Hippocampal formation (tissue), 2 donors: ENCODE data around the gene BIVM.

Experiments used
- DNase-seq, 2 donors: peaks; one replicate each; lab custom pipeline; 2025; lab: John Stamatoyannopoulos, UW

BIVM gene

GRCh38 chr13:102845630-102846260 lies 46.8 kb downstream of the BIVM start, which contains the start of gene ERCC5:
Gene ERCC5 (plus strand): TSS chr13:102846032. CDS start chr13:102846267, 235 bp downstream.
- peak; percentile 86 to 90 for DNase-seq

- peak in 1 of 2 donors; percentile 55 for DNase-seq
Observed at GRCh38 chr13:102846261-102847015, 47.5 kb downstream of the BIVM start.

DNA sequence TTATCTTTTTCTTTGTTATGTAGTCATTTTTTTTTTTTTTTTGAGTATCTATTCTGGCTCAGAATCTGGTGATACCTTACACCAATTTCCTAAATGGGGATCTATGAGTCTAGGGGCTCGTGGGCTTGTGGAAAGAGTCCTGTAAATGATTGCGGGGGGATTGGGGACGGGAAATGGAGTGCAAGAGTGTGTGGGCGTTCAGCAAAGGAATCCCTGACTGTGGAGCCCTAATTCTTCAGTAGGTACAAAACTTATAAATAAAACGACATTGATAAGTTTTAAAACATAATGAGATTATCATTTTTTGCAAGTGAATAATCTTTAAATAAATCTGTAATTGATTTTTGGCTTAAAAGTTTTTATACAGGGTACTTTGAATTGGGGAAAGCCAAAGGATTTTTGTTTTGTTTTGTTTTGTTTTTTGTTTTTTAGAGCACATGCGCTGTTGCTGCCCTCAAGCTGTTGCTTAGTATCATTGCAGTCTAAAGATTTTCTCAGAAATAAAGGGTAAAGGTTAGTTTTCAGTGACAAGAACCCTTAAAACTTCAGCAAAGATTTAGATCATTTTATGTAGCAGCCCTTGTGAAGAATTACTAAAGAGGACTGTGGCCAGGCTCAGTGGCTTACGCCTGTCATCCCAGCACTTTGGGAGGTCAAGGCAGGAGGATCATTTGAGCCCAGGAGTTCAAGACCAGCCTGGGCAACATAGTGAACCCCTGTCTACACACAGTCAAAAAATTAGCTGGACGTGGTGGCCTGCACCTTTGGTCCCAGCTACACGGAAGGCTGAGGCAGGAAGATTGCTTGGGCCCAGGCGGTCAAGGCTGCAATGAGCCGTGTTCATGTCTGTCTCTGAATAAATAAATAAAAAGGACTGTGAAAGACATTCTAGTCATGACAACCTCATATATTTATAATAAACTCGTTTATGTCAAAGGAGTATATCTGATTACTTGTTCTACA lies 48.6 kb downstream of the BIVM start:
- DNase-seq = peak in 1 of 2 donors; percentile 57

DNA sequence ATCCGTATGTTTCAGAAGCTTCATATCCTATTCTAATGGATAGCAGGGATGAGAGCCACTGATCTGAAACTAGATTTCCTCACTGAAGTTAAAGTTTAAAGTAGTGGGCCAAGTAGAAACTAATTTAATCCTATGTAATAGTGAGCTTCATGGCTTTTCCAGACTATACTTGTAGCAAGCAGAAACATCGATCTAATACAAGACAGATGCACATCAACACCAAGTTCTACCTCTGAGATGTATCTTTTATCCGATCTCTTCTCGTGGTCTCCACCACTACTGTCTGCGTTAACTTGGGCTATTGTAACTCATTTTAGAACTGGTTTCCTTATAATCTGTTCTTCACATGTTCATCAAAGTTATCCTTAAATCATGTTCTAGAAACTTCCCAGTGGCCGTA lies 50.0 kb downstream of the BIVM start:
- DNase-seq = no peak

DNA sequence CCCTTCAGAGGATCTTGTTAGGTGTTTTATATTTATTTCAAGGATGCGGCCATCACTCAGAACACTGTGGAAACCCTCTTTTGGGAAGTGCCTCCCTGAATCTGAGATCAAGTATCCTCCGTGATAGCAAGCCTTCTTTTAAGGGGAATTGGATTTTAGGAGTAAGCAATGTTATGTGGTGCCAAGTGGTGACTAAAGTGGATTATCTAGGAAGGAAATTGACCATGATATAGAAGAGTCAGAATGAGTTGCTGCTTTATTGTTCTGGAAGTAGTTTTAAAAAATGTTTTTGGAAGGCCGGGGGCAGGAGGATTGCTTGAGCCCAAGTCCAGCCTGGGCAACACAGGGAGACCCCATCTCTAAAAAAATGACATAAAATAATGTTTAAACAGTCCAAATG lies 53.6 kb downstream of the BIVM start:
- no peak for DNase-seq

DNA sequence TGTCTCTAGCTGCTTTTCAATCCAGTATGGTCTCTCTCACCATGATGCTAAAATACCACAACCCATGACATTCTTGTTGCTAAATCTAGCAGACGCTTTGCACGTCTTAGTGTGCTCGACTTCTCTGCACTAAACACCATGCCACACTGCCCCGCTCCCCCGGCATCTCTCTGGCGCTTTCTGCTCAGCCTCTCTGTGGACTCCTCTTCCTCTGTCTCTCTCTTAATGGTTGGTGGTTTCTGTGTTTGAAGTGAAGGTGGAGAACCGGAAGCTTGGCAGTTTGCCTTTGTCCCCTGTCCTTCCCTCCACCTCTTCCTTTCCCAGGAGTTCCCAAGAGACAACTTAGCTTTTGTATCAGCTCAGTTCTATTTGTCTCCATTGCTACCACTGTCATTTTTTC lies 55.8 kb downstream of the BIVM start:
- no peak for DNase-seq

- DNase-seq = no peak
Observed at GRCh38 chr13:102856557-102856956, 57.6 kb downstream of the BIVM start.

DNA sequence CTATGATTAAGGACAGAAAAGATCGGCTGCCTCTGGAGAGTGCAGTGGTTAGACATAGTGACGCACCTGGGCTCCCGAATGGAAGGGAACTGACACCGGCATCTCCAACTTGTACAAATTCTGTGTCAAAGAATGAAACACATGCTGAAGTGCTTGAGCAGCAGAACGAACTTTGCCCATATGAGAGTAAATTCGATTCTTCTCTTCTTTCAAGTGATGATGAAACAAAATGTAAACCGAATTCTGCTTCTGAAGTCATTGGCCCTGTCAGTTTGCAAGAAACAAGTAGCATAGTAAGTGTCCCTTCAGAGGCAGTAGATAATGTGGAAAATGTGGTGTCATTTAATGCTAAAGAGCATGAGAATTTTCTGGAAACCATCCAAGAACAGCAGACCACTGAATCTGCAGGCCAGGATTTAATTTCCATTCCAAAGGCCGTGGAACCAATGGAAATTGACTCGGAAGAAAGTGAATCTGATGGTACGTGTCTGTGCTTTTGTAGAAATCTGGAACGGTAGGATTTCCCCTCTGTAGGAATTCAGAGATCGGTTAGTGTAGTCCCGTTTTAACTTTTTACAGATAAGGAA lies 63.8 kb downstream of the BIVM start:
- DNase-seq = no peak

- no peak for DNase-seq
Observed at GRCh38 chr13:102863590-102863989, 64.7 kb downstream of the BIVM start.

DNA sequence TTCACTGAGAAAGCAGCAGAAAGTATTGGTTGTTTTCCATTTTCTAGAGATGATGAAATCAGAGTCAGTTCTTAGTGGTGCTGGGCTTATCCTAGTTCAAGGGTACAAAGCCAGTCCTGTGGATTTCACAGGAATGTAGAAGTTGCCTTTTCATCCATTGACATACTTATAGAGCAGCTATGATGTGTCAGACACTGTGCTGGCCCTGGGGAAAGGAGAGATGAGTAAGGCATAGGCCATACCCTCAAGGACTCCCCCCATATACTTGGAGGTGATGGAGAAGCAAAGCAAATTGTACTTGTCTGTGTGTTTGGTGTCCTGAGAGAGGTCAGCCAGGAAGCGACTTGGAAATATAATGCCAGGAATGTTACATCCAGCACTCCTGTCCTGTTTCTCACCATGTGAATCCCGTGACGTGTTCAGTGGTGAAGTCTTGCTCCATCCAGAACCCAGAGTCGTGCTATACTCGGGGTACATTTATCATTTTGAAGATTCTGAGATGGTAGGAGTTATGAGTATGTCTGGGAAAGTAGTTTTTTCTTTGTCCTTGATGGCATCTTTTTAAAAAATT lies 69.5 kb downstream of the BIVM start:
- no peak for DNase-seq

DNA sequence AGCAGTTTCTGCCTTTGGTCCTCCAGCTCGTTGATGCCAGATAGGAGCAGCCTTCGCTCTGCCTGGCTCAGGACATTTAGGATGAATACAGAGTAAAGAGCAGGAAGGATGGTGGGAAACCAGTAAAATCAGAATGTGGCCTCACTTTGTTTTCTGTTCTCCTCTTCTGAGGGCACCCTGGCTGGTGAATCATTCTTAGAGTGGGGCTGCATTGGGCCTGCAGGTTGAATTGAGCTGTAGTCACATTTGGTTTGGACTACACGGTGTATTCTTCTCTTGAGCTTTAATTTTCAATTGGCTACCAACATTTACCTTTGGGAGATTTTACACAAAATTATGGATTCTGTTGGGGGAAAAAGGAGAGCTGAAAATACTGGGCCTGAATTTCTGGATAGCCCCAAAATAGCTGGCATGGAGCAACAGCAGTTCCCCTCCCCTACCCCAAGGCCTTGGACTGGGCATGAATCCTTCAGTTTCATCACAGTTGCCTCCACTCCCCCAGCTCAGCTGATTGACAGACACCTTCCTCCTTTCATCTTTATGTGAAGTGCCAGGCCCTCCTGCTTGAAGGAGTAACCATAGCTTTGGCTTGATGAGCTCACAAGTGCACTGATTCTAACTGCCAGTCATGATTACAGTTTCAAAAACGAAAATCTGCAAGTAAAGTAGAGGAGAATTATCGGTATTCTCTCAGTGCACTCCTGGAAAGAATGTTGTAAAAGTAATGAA lies 71.2 kb downstream of the BIVM start:
- no peak for DNase-seq

- peak; percentile 50 to 80 for DNase-seq
Observed at GRCh38 chr13:102870677-102871415, 71.9 kb downstream of the BIVM start.

DNA sequence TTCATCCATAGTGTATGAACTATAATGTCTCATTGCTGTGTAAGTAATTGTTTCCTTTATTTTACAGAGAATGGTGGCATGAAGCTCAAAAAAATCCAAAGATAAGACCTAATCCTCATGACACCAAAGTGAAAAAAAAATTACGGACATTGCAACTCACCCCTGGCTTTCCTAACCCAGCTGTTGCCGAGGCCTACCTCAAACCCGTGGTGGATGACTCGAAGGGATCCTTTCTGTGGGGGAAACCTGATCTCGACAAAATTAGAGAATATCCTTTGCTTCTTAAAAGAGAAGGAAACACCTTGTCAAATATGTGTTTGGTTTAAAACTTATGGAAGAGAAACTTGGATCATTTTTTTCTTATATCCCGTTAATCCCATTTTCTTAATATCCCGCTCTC lies 73.2 kb downstream of the BIVM start:
- no peak for DNase-seq

DNA sequence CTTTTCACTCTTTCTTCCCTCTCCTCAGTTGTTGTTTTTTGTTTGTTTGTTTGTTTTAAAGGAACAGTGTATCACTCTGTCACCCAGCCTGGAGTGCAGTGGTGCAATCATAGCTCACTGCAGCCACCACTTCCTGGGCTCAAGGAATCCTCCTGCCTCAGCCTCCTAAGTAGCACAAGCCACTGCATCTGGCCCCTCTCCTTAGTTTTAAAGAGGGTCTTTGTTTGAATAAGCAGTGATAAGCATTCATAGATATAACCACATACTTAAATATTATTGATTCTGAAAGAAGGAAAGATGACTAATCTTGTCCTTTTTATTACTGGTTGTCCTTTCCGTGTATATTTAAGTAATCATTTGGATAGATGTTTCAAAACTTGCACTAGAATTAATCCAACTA lies 73.6 kb downstream of the BIVM start:
- no peak for DNase-seq

DNA sequence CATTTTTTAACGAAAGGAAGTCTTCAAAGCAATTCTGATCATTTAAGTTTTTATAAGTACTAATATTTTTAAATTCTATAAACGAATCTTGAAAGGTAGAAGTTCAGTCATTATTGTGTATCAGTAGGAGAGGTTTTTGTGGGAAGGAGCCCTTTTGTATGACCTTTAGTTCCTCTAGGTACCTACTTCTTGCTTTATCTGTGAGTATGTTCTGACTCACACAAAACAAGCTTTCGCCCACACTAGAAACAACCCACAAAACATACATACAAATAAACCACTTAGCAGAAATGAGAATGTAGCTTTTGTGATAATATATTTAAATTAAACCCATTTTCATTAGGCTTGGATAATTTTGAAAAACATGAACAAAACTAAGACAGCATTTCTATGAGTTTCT lies 74.7 kb downstream of the BIVM start:
- DNase-seq = no peak

GRCh38 chr13:102875256-102875655 lies 76.3 kb downstream of the BIVM start:
- no peak for DNase-seq

DNA sequence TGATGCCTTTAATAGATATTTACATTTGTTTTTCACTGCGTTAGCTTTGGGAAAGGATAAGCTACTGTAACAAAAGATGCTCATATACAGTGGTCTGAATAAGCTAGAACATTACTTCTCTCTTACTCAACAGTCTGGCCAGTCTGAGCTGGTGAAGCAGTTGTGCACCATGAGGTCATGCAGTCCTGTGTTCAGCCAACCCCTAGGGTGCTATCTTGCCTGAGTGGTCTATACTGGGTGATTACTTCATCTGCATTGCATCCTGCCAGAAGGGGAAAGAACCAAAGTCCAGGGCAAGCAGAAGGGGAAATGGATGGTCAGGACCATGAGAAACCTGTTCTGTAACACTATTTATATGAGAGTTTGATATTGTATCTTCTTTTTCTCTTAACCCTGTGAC lies 78.4 kb downstream of the BIVM start:
- DNase-seq = no peak

DNA sequence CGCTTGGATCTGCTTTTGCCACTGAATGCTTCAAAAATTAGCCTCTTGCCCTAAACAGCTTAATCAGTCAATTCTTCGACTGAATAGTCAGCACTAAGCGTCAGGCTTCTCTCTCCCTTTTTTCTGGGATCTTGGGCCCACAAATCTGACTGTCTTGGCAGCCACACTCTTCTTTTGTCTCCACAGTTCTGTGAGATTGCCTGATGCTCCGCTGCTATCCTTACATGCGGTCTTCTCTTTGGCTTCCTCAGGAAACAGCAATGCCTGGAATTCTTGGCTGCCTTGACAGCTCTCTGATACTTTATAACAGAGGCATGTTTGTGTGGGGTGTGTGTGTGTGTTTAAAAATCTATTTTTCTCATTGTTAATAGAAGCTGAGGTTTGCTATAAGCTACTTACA lies 79.6 kb downstream of the BIVM start:
- no peak for DNase-seq

DNA sequence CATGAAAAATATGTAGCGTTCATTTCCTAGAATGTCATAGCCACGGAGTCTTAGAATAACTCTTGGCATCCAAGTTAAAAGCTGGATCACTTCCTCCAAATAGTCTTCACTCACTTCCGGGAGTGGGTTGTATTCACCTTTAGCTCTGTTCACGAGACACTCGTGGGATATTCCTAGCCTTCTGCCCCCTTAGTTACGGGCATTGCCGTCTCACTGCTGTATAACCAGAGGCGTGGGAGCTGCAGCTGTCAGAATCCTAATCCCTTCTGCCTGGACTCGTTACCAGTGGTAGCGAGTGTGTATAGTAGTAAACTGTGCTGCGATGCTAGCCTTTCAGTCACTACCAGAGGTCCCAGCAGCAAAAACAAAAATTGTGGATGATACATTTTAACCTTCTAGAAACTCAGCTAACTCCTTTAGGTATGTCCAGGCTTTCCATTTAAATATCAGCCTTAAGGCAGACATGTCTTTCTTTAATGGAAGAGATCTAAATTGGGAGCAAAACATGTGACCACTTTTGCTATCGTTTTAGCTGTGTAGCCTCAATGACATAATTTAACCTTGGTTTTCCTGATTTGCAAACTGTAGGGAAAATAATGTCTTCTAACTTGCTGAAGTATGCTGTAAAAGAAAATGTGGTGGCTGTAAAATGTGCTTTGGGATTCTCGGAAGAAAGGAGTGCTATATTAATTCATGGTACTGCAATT lies 81.0 kb downstream of the BIVM start:
- DNase-seq = no peak
